Activated naive CD8-positive, alpha-beta T cell treated with anti-CD3 and anti-CD28 coated beads, Interleukin-2, amount 50 U/mL, for 24 hours (primary cell): Measurements from ENCODE around the gene ANAPC4.
A peak's percentile ranks its signal among the peaks of the same experiment; 100 is the strongest.
"Not testable (repeated sequence)": the region's sequence is repeated elsewhere in the genome, so short reads cannot be mapped to it uniquely, and the experiment has no call there.

ENCODE experiments used
- ATAC-seq: fragments of 150-1000 bp; cut with Tn5 transposase; one replicate; pipeline ENCODE4 v1.10.0; 2021
- DNase-seq: peaks from one replicate; pipeline ENCODE4 v3.0.0; 2021
- H3K27ac Mint-ChIP-seq: one replicate; pipeline ENCODE4 v1.8.0; 2021; ENCODE audit warnings: mild to moderate bottlenecking, mixed read lengths
- H3K27me3 Mint-ChIP-seq: one replicate; pipeline ENCODE4 v1.8.0; 2021; ENCODE audit warnings: mixed read lengths
- H3K36me3 Mint-ChIP-seq: one replicate; pipeline ENCODE4 v1.8.0; 2021; ENCODE audit warnings: low read depth, mixed read lengths
- H3K4me1 Mint-ChIP-seq: one replicate; pipeline ENCODE4 v1.8.0; 2021; ENCODE audit warnings: mixed read lengths
- H3K4me3 Mint-ChIP-seq: one replicate; pipeline ENCODE4 v1.8.0; 2021; ENCODE audit warnings: mild to moderate bottlenecking, moderate library complexity, mixed read lengths
- H3K9me3 Mint-ChIP-seq: one replicate; pipeline ENCODE4 v1.8.0; 2021; ENCODE audit warnings: mixed read lengths

The ANAPC4 gene

GRCh38 chr4:25367004-25367621 lies 9.9 kb upstream of the ANAPC4 start:
- DNase-seq, result no peak
- no peak overlapping the region for H3K27ac Mint-ChIP-seq
- H3K27me3 Mint-ChIP-seq, result no peaks in the 10 kb centered on the region
- no peaks in the 10 kb centered on the region for H3K36me3 Mint-ChIP-seq
- H3K9me3 Mint-ChIP-seq, result no peaks in the 10 kb centered on the region
- no peak overlapping the region for H3K4me3 Mint-ChIP-seq
- no peak for ATAC-seq
- H3K4me1 Mint-ChIP-seq, result no peaks in the 10 kb centered on the region

GRCh38 chr4:25367877-25368276 lies 9.2 kb upstream of the ANAPC4 start:
- ATAC-seq (no peak), DNase-seq (no peak)
- H3K4me3 Mint-ChIP-seq, result no peak overlapping the region
- H3K27me3 Mint-ChIP-seq, result no peaks in the 10 kb centered on the region
- no peaks in the 10 kb centered on the region for H3K9me3 Mint-ChIP-seq
- no peak overlapping the region for H3K27ac Mint-ChIP-seq
- no peaks in the 10 kb centered on the region for H3K4me1 Mint-ChIP-seq
- H3K36me3 Mint-ChIP-seq, result no peaks in the 10 kb centered on the region

GRCh38 chr4:25368315-25368714 lies 8.7 kb upstream of the ANAPC4 start:
- Mint-ChIP-seq H3K27me3 (no peaks in the 10 kb centered on the region), H3K27ac (no peak overlapping the region), H3K4me1 (no peaks in the 10 kb centered on the region), H3K4me3 (no peak overlapping the region), H3K9me3 (no peaks in the 10 kb centered on the region), H3K36me3 (no peaks in the 10 kb centered on the region)
- ATAC-seq (no peak), DNase-seq (no peak)

GRCh38 chr4:25370242-25370641 lies 6.8 kb upstream of the ANAPC4 start:
- no peak for DNase-seq
- Mint-ChIP-seq H3K27me3 (no peaks in the 10 kb centered on the region), H3K36me3 (no peaks in the 10 kb centered on the region), H3K4me3 (no peak overlapping the region), H3K4me1 (no peaks in the 10 kb centered on the region), H3K27ac (no peak overlapping the region), H3K9me3 (no peaks in the 10 kb centered on the region)
- ATAC-seq, result no peak

- not testable (repeated sequence) for DNase-seq, ATAC-seq, H3K36me3 Mint-ChIP-seq, H3K4me1 Mint-ChIP-seq, H3K4me3 Mint-ChIP-seq, H3K9me3 Mint-ChIP-seq, H3K27ac Mint-ChIP-seq, H3K27me3 Mint-ChIP-seq
Measured at GRCh38 chr4:25372549-25372948, 4.5 kb upstream of the ANAPC4 start.

- ATAC-seq (no peak), DNase-seq (no peak)
- Mint-ChIP-seq H3K4me1 (peaks cover 8% of the 10 kb centered on the region), H3K4me3 (no peak overlapping the region), H3K27me3 (no peaks in the 10 kb centered on the region), H3K27ac (peak overlapping the region; percentile 85), H3K36me3 (peaks cover 13% of the 10 kb centered on the region), H3K9me3 (no peaks in the 10 kb centered on the region)
Measured at GRCh38 chr4:25377572-25378436, 741 bp downstream of the ANAPC4 start.

- no peak for ATAC-seq
- no peak for DNase-seq
- Mint-ChIP-seq H3K27me3 (no peaks in the 10 kb centered on the region), H3K4me1 (peaks cover 8% of the 10 kb centered on the region), H3K9me3 (no peaks in the 10 kb centered on the region), H3K36me3 (peaks cover 17% of the 10 kb centered on the region), H3K27ac (no peak overlapping the region), H3K4me3 (no peak overlapping the region)
Measured at GRCh38 chr4:25378437-25378743, 1.3 kb downstream of the ANAPC4 start.

- H3K4me3 Mint-ChIP-seq, result no peak overlapping the region
- H3K4me1 Mint-ChIP-seq, result peaks cover 8% of the 10 kb centered on the region
- no peaks in the 10 kb centered on the region for H3K27me3 Mint-ChIP-seq
- DNase-seq (no peak), ATAC-seq (no peak)
- H3K36me3 Mint-ChIP-seq, result peaks cover 26% of the 10 kb centered on the region
- no peak overlapping the region for H3K27ac Mint-ChIP-seq
- no peaks in the 10 kb centered on the region for H3K9me3 Mint-ChIP-seq
Measured at GRCh38 chr4:25379591-25379990, 2.5 kb downstream of the ANAPC4 start.

- H3K4me1 Mint-ChIP-seq, result no peaks in the 10 kb centered on the region
Measured at GRCh38 chr4:25383647-25384046, 6.6 kb downstream of the ANAPC4 start.

GRCh38 chr4:25386926-25387325 lies 9.9 kb downstream of the ANAPC4 start:
- no peaks in the 10 kb centered on the region for H3K9me3 Mint-ChIP-seq
- no peak for ATAC-seq
- H3K4me1 Mint-ChIP-seq, result no peaks in the 10 kb centered on the region
- no peaks in the 10 kb centered on the region for H3K27me3 Mint-ChIP-seq
- no peak for DNase-seq
- no peak overlapping the region for H3K4me3 Mint-ChIP-seq
- H3K36me3 Mint-ChIP-seq, result peaks cover 45% of the 10 kb centered on the region
- H3K27ac Mint-ChIP-seq, result no peak overlapping the region

More at GRCh38 chr4:25383647-25384046, 6.6 kb downstream of the ANAPC4 start:
- ATAC-seq, result no peak
- no peak for DNase-seq
- Mint-ChIP-seq H3K9me3 (no peaks in the 10 kb centered on the region), H3K27ac (no peak overlapping the region), H3K27me3 (no peaks in the 10 kb centered on the region), H3K36me3 (peaks cover 42% of the 10 kb centered on the region), H3K4me3 (no peak overlapping the region)

- Mint-ChIP-seq H3K4me1 (no peaks in the 10 kb centered on the region), H3K9me3 (peaks cover 7% of the 10 kb centered on the region), H3K27ac (no peak overlapping the region), H3K36me3 (peaks cover 71% of the 10 kb centered on the region), H3K27me3 (no peaks in the 10 kb centered on the region), H3K4me3 (no peak overlapping the region)
- ATAC-seq, result no peak
- no peak for DNase-seq
Measured at GRCh38 chr4:25397305-25397704, 20.2 kb downstream of the ANAPC4 start.

GRCh38 chr4:25399510-25399909 lies 22.4 kb downstream of the ANAPC4 start:
- H3K4me1 Mint-ChIP-seq, result no peaks in the 10 kb centered on the region
- no peaks in the 10 kb centered on the region for H3K27me3 Mint-ChIP-seq
- H3K27ac Mint-ChIP-seq, result no peak overlapping the region
- no peak overlapping the region for H3K4me3 Mint-ChIP-seq
- H3K36me3 Mint-ChIP-seq, result peaks cover 67% of the 10 kb centered on the region
- ATAC-seq (no peak), DNase-seq (no peak)
- peaks cover 7% of the 10 kb centered on the region for H3K9me3 Mint-ChIP-seq

- H3K4me1 Mint-ChIP-seq, result no peaks in the 10 kb centered on the region
- H3K27ac Mint-ChIP-seq, result no peak overlapping the region
- no peak for ATAC-seq
- H3K4me3 Mint-ChIP-seq, result no peak overlapping the region
- peaks cover 60% of the 10 kb centered on the region for H3K36me3 Mint-ChIP-seq
- no peaks in the 10 kb centered on the region for H3K27me3 Mint-ChIP-seq
- DNase-seq, result no peak
- H3K9me3 Mint-ChIP-seq, result peaks cover 7% of the 10 kb centered on the region
Measured at GRCh38 chr4:25401066-25401465, 24.0 kb downstream of the ANAPC4 start.

- no peak for DNase-seq
- Mint-ChIP-seq H3K27ac (no peak overlapping the region), H3K4me1 (no peaks in the 10 kb centered on the region), H3K4me3 (no peak overlapping the region), H3K9me3 (no peaks in the 10 kb centered on the region), H3K27me3 (no peaks in the 10 kb centered on the region), H3K36me3 (peaks cover 51% of the 10 kb centered on the region)
- no peak for ATAC-seq
Measured at GRCh38 chr4:25402521-25402920, 25.5 kb downstream of the ANAPC4 start.

- Mint-ChIP-seq H3K36me3 (peaks cover 47% of the 10 kb centered on the region), H3K27ac (no peak overlapping the region)
Measured at GRCh38 chr4:25403699-25404098, 26.6 kb downstream of the ANAPC4 start.

More at GRCh38 chr4:25403699-25404098, 26.6 kb downstream of the ANAPC4 start:
- Mint-ChIP-seq H3K9me3 (no peaks in the 10 kb centered on the region), H3K27me3 (no peaks in the 10 kb centered on the region), H3K4me3 (no peak overlapping the region), H3K4me1 (no peaks in the 10 kb centered on the region)
- ATAC-seq, result no peak
- no peak for DNase-seq
